Measurements from ENCODE around the gene CTIF.

- TF ChIP-seq CTCF (IDR thresholded peaks at IDR 0.05) (no peak), POLR2AphosphoS5 (IDR thresholded peaks at IDR 0.05) (no peak), POLR2A (IDR thresholded peaks at IDR 0.05) (no peak), EP300 (IDR thresholded peaks at IDR 0.05) (no peak)
Observed at GRCh38 chr18:48521723-48522122, 17.1 kb upstream of the CTIF start.
